GM23248 (cell line): ENCODE data around the gene RFWD3.

Source experiments
- EZH2 ChIP-seq: fragments of 200-600 bp; sonication (generic); IDR thresholded peaks from 2 replicates; pipeline ENCODE4 v1.6.1; 2018; ENCODE audit warnings: antibody characterized with exemption, mild to moderate bottlenecking; ENCODE audit not compliant: insufficient read depth, poor library complexity, severe bottlenecking
- EZH2phosphoT487 ChIP-seq: fragments of 200-600 bp; sonication (generic); IDR thresholded peaks from 2 replicates; pipeline ENCODE4 v1.6.1; 2018; ENCODE audit warnings: antibody characterized with exemption, moderate library complexity, mild to moderate bottlenecking, low read depth; ENCODE audit not compliant: insufficient read depth

GRCh38 chr16:74575807-74576643 lies 90.7 kb downstream of the RFWD3 start:
- TF ChIP-seq EZH2, result no peak
- no peak for TF ChIP-seq EZH2phosphoT487
